GM18873 (cell line): ENCODE measurements around the gene DYNC1I2.
"Not testable (repeated sequence)": the region's sequence is repeated elsewhere in the genome, so short reads cannot be mapped to it uniquely, and the experiment has no call there.

Experiments
- ATAC-seq: cut with Tn5 transposase; IDR thresholded peaks from one replicate; pipeline ENCODE4 v1.9.1; 2021; ENCODE audit warnings: mild to moderate bottlenecking, moderate library complexity, moderate number of reproducible peaks; ENCODE audit not compliant: unreplicated experiment, low FRiP score

Gene DYNC1I2

GRCh38 chr2:171771463-171771862 is 84.2 kb downstream of the DYNC1I2 start:
- ATAC-seq, result no peak

GRCh38 chr2:171772373-171772772 is 85.1 kb downstream of the DYNC1I2 start:
- ATAC-seq, result no peak

DNA sequence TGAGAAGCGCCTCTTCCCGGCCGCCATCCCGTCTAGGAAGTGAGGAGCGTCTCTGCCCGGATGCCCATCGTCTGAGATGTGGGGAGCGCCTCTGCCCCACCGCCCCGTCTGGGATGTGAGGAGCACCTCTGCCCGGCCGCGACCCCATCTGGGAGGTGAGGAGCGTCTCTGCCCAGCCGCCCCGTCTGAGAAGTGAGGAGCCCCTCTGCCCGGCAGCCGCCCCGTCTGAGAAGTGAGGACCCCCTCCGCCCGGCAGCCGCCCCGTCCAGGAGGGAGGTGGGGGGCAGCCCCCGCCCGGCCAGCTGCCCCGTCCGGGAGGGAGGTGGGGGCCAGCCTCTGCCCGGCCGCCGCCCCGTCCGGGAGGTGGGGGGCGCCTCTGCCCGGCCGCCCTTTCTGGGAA is 87.3 kb downstream of the DYNC1I2 start:
- not testable (repeated sequence) for ATAC-seq

DNA sequence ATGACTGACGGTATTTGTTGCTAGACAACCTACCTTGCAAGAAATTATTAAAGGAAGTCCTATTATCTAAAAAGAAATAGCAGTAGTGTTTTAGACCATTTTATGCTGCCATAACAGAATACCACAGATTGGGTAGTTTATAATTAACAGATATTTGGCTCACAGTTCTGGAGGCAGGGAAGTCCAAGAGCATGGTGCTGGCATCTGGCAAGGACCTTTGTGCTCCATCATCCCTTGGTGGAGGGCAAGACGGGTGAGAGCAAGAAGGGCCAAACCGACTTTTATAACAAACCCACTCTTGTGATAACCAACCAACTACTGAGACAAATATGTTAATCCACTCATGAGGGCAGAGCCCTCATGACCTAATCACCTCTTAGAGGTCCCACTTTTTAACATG is 91.2 kb downstream of the DYNC1I2 start:
- ATAC-seq, result no peak

DNA sequence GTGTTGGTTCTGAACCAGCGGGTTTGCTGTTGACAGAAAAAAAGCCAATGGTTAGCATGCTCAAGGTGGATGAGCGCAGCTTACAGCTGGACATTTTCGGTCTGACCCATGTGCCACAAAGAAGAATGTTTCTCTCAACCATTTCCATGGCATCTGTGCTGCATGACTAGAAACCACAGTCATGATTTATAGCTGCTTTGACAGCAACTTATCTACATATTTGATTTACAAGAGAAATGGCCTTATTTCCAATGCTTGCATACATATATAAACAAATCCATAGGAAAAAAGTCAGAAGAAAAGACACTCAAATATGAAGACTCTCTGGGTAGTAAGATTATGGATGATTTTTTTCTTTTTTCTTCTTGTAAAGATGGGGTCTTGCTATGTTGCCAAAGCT is 98.2 kb downstream of the DYNC1I2 start:
- no peak for ATAC-seq

DNA sequence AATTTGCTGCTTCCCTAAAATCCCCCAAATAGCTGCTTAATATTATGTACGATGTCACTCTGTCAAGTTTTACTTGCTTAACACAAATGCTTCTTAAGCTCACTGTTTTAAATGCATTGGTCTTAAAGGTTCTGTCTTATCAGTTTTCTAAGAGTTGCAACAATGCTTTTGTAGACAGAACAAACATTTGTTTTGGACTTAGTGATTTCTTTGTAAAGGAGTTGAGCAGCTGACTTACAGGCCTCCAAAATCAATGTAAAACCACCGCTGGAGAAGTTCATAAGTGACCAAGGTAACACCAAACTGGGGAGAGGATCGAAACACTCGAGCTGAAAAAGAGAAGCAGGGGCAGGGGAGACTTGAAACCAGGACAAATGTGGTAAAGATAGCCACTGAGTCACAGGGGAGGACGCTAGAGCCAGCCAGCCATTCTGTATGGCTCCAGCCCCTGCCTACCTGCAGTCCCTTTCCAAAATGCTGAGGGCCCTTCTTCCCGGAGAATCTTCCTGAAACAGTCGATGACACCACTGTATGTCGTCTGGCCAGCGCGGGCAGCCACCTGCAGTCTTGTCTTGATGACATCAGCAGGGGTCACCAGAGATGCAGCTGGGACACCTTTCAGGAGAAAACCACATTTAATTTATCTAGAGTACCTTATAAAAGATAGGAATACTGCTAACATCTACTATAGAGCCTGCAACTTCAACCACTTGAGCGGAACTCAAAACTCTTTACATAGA is 100.2 kb downstream of the DYNC1I2 start:
- ATAC-seq, result no peak

DNA sequence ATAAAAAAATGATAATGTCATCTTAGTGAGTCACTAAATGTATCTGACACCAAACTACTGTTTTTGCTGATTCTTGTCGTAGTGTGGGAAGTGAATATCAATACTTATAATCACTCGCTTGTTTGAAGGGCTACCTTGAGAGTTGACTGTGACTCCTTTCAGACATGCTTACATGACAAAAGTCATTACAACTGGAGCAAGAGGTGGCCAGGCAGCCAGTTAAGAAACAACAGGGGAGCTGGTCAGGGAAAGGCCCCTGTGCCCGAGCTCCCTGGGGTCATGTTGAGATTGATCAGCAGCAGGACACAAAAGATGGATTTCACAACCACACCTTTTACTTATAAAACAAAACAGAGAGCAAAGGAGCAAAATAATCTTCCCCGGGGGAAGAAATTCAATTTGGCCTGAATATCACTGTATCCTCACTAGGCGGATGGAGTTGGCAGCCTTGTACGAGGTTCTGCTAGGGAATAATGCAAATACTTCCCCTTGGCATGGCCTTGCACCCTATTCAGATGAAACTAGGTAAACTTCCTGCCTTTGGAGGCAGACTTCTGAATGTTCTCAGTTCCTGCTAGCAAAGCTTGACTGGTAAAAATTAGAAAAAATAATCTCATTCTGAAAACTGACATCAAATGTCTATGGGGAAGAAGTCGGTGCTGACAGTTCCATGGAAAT is 101.2 kb downstream of the DYNC1I2 start:
- no peak for ATAC-seq

- no peak for ATAC-seq
Observed at GRCh38 chr2:171789956-171790355, 102.7 kb downstream of the DYNC1I2 start.

DNA sequence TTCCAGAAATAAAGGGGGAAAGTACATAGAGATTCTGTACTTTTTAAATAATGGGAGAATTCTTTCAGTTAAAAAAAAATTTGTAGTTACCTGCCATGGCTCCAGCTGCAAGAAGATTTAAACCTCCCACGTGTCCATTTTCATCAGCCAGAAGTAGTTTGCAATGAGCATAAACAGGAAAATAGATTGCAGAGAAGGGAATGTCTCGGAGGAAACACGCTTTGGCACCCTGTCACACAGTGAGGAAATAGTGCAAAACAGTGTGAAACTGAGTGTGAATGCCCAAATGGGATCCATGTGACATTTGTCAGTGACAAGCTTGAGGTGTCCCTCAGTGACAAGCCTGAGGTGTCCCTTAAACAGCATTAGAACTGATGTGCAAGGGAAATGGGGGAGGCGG is 104.1 kb downstream of the DYNC1I2 start:
- ATAC-seq, result no peak

DNA sequence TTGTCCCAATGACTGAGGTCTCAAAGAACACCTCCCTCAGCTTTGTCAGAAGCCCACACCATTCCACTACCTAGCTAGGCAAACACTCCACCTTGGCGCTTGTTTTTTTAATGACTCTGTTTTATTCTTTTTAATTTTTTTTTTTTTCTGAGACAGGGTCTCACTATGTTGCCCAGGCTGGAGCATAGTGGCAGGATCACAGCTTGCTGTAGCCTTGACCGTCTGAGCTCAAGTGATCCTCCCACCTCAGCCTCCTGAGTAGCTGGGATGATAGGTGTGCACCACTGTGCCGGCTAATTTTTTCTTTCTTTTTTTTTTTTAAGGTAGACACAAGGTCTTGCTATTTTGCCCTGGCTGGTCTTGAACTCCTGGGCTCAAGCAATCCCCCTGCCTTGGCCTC is 104.9 kb downstream of the DYNC1I2 start:
- ATAC-seq, result no peak

GRCh38 chr2:171792886-171793580 is 105.8 kb downstream of the DYNC1I2 start:
- no peak for ATAC-seq

DNA sequence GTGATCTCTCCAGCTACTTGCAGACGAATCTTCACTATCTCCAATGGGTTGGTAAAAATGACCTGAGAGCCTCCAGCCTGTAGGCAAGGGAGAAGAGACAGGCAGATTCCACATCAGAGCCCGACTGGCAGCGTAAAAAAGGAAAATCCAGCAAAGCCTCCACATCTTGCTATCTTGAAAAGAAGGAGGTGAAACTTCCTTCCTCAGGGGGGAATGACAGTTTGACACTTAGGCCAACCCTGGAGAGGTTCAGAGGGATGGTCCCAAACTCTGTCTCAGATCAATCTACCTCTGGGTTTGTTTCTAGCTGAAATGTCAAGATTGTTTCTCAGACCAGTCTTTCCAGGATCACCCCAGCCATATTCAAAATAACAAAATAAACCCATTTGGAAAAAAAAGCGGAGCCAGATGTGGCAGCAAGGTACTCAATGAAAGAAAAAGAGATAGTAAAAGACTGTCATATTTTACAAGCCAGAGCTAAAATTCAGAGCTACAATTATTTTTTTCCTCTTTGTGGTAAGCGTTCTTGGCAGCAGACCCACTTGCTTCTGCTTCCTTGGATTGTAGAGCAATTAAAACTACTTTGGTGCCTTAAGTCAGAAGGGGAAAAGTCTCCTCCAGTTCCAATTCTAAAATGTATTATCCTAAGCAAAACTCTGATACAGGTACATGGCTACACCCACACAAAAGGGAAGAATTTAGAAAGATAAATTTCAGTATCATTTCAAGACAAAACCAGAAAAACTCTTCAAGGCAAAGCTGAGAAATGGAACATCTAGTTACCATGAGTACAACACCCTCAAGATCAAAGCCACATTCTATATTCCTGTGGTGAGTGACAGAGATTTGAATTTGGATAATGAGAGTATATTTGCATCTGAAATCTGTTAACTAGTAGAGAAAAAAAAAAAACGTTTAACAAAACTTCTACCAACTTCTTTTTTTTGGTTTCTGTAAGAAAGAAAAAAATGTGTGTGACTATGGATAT is 106.7 kb downstream of the DYNC1I2 start:
- no peak for ATAC-seq

- ATAC-seq, result no peak
Observed at GRCh38 chr2:171794918-171795317, 107.6 kb downstream of the DYNC1I2 start.
